GM23248 (cell line): ENCODE data around the gene PMVK. TPM values are rescaled to one million over a fixed set of nuclear protein-coding genes. Genes with fewer than 3 reads are reported as not detected.
A peak's percentile ranks its signal among the peaks of the same experiment; 100 is the strongest.

Source experiments
- DNase-seq: peaks from one replicate; pipeline ENCODE4 v3.0.0-alpha.2; 2015
- H2AFZ ChIP-seq: fragments of 200-600 bp; sonication (generic); 2 replicates; pipeline ENCODE4 v1.6.1; 2016; ENCODE audit warnings: antibody characterized with exemption
- H3F3A ChIP-seq: fragments of 200-600 bp; sonication (generic); 2 replicates; pipeline ENCODE4 v1.6.1; 2016; ENCODE audit warnings: mild to moderate bottlenecking, antibody characterized with exemption, mixed run types; ENCODE audit not compliant: insufficient read depth
- H3K27ac ChIP-seq: fragments of 200-600 bp; sonication (generic); 2 replicates; pipeline ENCODE4 v1.5.1; 2016; ENCODE audit warnings: mild to moderate bottlenecking
- H3K27me3 ChIP-seq: fragments of 200-600 bp; sonication (generic); replicated peaks from 2 replicates; pipeline ENCODE4 v1.6.1; 2016; ENCODE audit warnings: mild to moderate bottlenecking; ENCODE audit not compliant: insufficient read depth
- H3K36me3 ChIP-seq: fragments of 200-600 bp; sonication (generic); 2 replicates; pipeline ENCODE4 v1.6.1; 2016; ENCODE audit warnings: low read depth, mild to moderate bottlenecking
- H3K4me1 ChIP-seq: fragments of 200-600 bp; sonication (generic); 2 replicates; pipeline ENCODE4 v1.6.1; 2016; ENCODE audit warnings: mild to moderate bottlenecking; ENCODE audit not compliant: insufficient read depth
- H3K4me2 ChIP-seq: fragments of 200-600 bp; sonication (generic); one replicate; pipeline ENCODE4 v1.6.1; 2016; ENCODE audit warnings: mild to moderate bottlenecking; ENCODE audit not compliant: unreplicated experiment
- H3K4me3 ChIP-seq: fragments of 200-600 bp; sonication (generic); 2 replicates; pipeline ENCODE4 v1.5.1; 2016; ENCODE audit warnings: mild to moderate bottlenecking
- H3K79me2 ChIP-seq: fragments of 200-600 bp; sonication (generic); 2 replicates; pipeline ENCODE4 v1.6.1; 2016; ENCODE audit warnings: mild to moderate bottlenecking; ENCODE audit not compliant: insufficient read depth
- H3K9ac ChIP-seq: fragments of 200-600 bp; sonication (generic); 2 replicates; pipeline ENCODE4 v1.6.1; 2016; ENCODE audit warnings: mild to moderate bottlenecking
- H3K9me2 ChIP-seq: fragments of 200-600 bp; sonication (generic); 2 replicates; pipeline ENCODE4 v1.6.1; 2016; ENCODE audit warnings: mixed run types, mild to moderate bottlenecking, moderate library complexity; ENCODE audit not compliant: insufficient read depth
- H3K9me3 ChIP-seq: fragments of 200-600 bp; sonication (generic); one replicate; pipeline ENCODE4 v1.6.1; 2017; ENCODE audit warnings: low read depth
- H4K20me1 ChIP-seq: fragments of 200-600 bp; sonication (generic); 2 replicates; pipeline ENCODE4 v1.6.0; 2016; ENCODE audit not compliant: insufficient read depth
- EZH2 ChIP-seq: fragments of 200-600 bp; sonication (generic); IDR thresholded peaks from 2 replicates; pipeline ENCODE4 v1.6.1; 2018; ENCODE audit warnings: antibody characterized with exemption, mild to moderate bottlenecking; ENCODE audit not compliant: insufficient read depth, poor library complexity, severe bottlenecking
- EZH2phosphoT487 ChIP-seq: fragments of 200-600 bp; sonication (generic); IDR thresholded peaks from 2 replicates; pipeline ENCODE4 v1.6.1; 2018; ENCODE audit warnings: antibody characterized with exemption, moderate library complexity, mild to moderate bottlenecking, low read depth; ENCODE audit not compliant: insufficient read depth
- WGBS, 2 experiments: methylation state at CpG; one replicate each; pipeline ENCODE4 v1.1.6; 2015 to 2017; ENCODE audit warnings: low lambda C conversion rate in 2 of 2, low coverage in 1 of 2; ENCODE audit errors: missing lambda C conversion rate in 2 of 2; 5-methylcytosine and 5-hydroxymethylcytosine counted together
- in situ Hi-C: fragments of 300-500 bp; cut with MboI; formaldehyde crosslinking; loops from 2 replicates; pipeline ENCODE4 v1.15.0; 2020
- polyA plus RNA-seq: library from polyadenylated mRNA; unstranded; fragments of >200 nt; fragmentation: Nextera tagmentation; extraction: Ambion mirVana; gene quantifications from 2 replicates; pipeline ENCODE4 v1.2.1, GENCODE V29; 2016
- total RNA-seq: library from RNA; depleted of rRNA; stranded (reverse); fragments of >200 nt; shearing (Covaris generic); gene quantifications from 2 replicates; pipeline ENCODE4 v1.2.3, GENCODE V29; 2014

Gene PMVK
- total and polyA plus RNA-seq, 2 experiments from 2014 or later: 6.4 to 36.6 TPM

DNA sequence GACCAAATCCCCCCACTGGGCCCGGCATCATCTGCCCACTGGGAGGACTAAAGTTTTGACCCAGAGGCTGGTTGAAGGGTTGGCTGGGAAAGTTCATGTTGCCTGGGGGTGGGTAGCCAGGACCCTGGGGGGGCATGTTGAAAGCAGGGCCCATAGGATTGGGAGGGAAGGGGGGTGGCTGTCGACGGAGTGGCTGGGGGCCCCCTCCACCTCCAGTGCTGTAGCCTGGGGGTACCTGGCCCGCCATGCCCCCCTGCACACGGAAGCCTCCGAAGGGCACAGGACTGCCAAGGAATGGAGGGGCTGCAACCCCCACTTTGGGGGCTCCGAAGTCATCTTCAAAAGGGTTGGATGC lies 22.9 kb upstream of the PMVK start:
- in situ Hi-C loops: no loop called here
- H3K27me3 ChIP-seq: no peaks in the 10 kb centered on the region

DNA sequence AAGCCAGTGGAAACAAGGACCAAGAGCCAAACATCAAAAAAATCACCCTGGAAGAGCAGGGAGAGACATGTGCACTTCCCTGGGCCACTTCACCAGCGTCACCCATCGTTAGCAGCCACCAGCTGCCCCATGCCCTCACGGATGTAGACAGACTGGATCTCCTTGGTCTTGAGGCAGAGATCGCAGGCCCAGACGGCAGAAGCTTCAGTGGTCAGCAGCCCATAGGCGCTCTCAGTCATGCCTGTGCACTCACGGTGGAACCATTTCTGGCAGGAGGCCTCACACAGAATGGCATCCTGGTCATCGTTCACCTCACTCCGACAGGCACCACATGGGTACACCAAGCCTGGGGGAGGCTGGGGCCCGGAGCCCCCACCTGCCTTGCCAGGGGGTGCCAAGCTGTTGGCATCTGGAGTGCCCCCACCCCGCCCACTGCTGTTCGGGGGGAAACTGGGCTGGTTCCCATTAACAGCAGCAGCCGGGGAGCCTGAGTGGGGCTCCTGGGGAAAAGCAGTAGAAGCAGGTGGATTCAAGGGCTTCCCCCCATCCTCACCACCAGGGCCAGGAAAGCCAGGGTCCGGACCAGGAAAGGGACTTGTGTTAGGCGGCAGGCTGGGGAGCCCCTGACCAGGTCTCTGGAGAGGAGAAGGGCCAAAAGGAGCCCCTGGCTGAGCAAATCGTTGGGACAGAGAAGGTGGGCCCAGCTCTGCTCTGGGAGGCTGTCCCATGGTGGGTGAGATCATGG lies 22.3 kb upstream of the PMVK start:
- in situ Hi-C loops: no loop called here
- Histone ChIP-seq H3K4me1 (peaks cover 33% of the 10 kb centered on the region), H3K27ac (no peak overlapping the region)

More for the DNA sequence above, 22.9 kb upstream of the PMVK start:
- H3K9me2 ChIP-seq: no peaks in the 10 kb centered on the region
- H3K4me3 ChIP-seq: no peak overlapping the region
- H3F3A ChIP-seq: peaks cover 27% of the 10 kb centered on the region
- TF ChIP-seq EZH2 (no peak), EZH2phosphoT487 (no peak)
- WGBS, 2 experiments: 78 to 83% methylated on average over 5 to 7 of the region's 7 CpGs
- peaks cover 21% of the 10 kb centered on the region; the same call in 1 of the 2 replicates for H3K79me2 ChIP-seq
- H3K27ac ChIP-seq: no peak overlapping the region
- H3K4me2 ChIP-seq: no peak overlapping the region
- no peak for DNase-seq
- no peaks in the 10 kb centered on the region for H3K36me3 ChIP-seq
- H4K20me1 ChIP-seq: no peaks in the 10 kb centered on the region
- H3K9me3 ChIP-seq: no peaks in the 10 kb centered on the region
- H3K9ac ChIP-seq: no peak overlapping the region
- no peak overlapping the region for H2AFZ ChIP-seq
- peaks cover 33% of the 10 kb centered on the region for H3K4me1 ChIP-seq

DNA sequence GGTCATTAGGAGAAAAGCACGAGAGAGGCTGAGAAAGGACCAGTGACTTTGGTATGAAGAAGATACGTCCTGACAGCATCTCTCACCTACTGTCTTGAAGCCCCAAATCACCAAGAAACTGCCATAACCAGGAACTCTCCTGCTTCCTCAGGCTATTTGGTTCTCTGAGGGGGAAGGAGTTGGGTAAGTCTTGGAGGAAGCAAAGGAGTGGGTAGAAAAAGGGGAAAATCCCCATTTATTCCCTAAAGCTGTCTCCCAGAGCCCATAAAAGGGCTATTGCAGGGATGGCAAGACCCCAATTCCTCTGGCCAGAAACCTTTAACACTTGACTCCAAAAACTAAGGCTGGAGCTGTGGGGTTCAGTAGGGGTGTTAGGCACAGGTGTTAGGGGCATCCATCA lies 21.5 kb upstream of the PMVK start:
- H3K27ac ChIP-seq: no peak overlapping the region
- H3K9ac ChIP-seq: no peak overlapping the region

More for the DNA sequence above, 22.3 kb upstream of the PMVK start:
- H3F3A ChIP-seq: peaks cover 22% of the 10 kb centered on the region
- H3K79me2 ChIP-seq: peaks cover 25% of the 10 kb centered on the region; the same call in 1 of the 2 replicates
- WGBS, 2 experiments: 83 to 84% methylated on average over 16 of the region's 16 CpGs
- TF ChIP-seq EZH2: no peak
- TF ChIP-seq EZH2phosphoT487: no peak
- no peaks in the 10 kb centered on the region for H3K27me3 ChIP-seq
- no peaks in the 10 kb centered on the region for H3K9me2 ChIP-seq
- H3K36me3 ChIP-seq: no peaks in the 10 kb centered on the region
- no peak overlapping the region for H3K9ac ChIP-seq
- H3K4me3 ChIP-seq: no peak overlapping the region
- H3K4me2 ChIP-seq: no peak overlapping the region
- DNase-seq: no peak
- no peaks in the 10 kb centered on the region for H4K20me1 ChIP-seq
- H3K9me3 ChIP-seq: no peaks in the 10 kb centered on the region
- H2AFZ ChIP-seq: no peak overlapping the region

DNA sequence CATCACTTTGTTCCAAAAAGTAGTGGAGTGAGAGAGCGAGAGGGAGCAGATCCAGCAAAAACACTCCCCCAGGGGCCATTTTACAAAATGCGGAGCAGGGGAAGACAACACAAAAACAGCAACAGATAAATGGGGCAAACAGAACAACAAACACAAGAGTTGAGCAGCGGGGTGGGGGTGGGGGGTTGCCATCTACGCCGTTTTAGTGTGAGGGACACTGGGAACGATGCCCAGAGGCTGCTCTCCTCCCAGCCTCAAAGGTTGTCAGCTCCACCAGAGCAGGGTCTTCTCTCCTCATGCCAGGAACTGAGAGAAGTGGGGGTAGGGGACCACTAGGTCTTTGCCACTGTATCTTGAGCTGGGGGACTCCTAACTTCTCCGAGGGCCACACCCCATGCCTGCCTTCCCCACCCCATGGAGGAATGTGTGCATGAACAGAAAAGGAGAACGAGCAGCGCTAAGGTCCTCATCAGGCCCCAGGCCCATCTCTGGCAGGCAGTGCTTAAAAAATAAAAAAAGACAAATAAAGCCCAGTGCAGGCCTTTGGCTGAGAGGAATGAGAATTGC lies 20.7 kb upstream of the PMVK start:
- Histone ChIP-seq H3F3A (peaks cover 10% of the 10 kb centered on the region), H3K4me2 (peak overlapping the region; percentile 96), H2AFZ (no peak overlapping the region), H3K27ac (no peak overlapping the region), H3K9ac (no peak overlapping the region), H3K4me1 (peaks cover 28% of the 10 kb centered on the region), H3K79me2 (peaks cover 29% of the 10 kb centered on the region; the same call in 1 of the 2 replicates), H3K36me3 (no peaks in the 10 kb centered on the region), H3K9me2 (no peaks in the 10 kb centered on the region), H4K20me1 (no peaks in the 10 kb centered on the region), H3K4me3 (no peak overlapping the region), H3K27me3 (no peaks in the 10 kb centered on the region), H3K9me3 (no peaks in the 10 kb centered on the region)
- no peak for DNase-seq
- 25 to 27% methylated on average over 9 of the region's 9 CpGs for WGBS, 2 experiments
- TF ChIP-seq EZH2 (no peak), EZH2phosphoT487 (no peak)
- in situ Hi-C loops: no loop called here

More for the DNA sequence above, 21.5 kb upstream of the PMVK start:
- Histone ChIP-seq H3K4me1 (peaks cover 33% of the 10 kb centered on the region), H3K9me3 (no peaks in the 10 kb centered on the region), H3K36me3 (no peaks in the 10 kb centered on the region), H3F3A (peaks cover 16% of the 10 kb centered on the region), H3K27me3 (no peaks in the 10 kb centered on the region), H3K4me3 (no peak overlapping the region), H4K20me1 (no peaks in the 10 kb centered on the region), H3K79me2 (peaks cover 29% of the 10 kb centered on the region; the same call in 1 of the 2 replicates), H2AFZ (no peak overlapping the region), H3K4me2 (no peak overlapping the region), H3K9me2 (no peaks in the 10 kb centered on the region)
- no peak for DNase-seq
- TF ChIP-seq EZH2 (no peak), EZH2phosphoT487 (no peak)
- WGBS, 2 experiments: 59 to 60% methylated on average over 2 of the region's 2 CpGs
- in situ Hi-C loops: no loop called here
